ENCODE data around the gene ACBD4.

Gene ACBD4

GRCh38 chr17:45149669-45150664, 14.5 kb downstream of the ACBD4 start:
- DNase-seq (ENCODE audit: low read depth) = peak; percentile 61
- peak overlapping the region; percentile 99 for H3K4me3 ChIP-seq (ENCODE audit: low read length)
- TF ChIP-seq CTCF (conservative IDR thresholded peaks at IDR 0.05; ENCODE audit: low read length) = no peak

- no peak for TF ChIP-seq CTCF (conservative IDR thresholded peaks at IDR 0.05; ENCODE audit: low read length)
- peak overlapping the region; percentile 99 for H3K4me3 ChIP-seq (ENCODE audit: low read length)
- DNase-seq (ENCODE audit: low read depth) = no peak
These were observed 15.7 kb downstream of the ACBD4 start for GRCh38 chr17:45150911-45151809.

- TF ChIP-seq CTCF (conservative IDR thresholded peaks at IDR 0.05; ENCODE audit: low read length) = no peak
- no peak overlapping the region for H3K4me3 ChIP-seq (ENCODE audit: low read length)
- DNase-seq (ENCODE audit: low read depth) = no peak
These were observed 19.5 kb downstream of the ACBD4 start for GRCh38 chr17:45155029-45155428.

- no peak overlapping the region for H3K4me3 ChIP-seq (ENCODE audit: low read length)
- DNase-seq (ENCODE audit: low read depth) = no peak
- no peak for TF ChIP-seq CTCF (conservative IDR thresholded peaks at IDR 0.05; ENCODE audit: low read length)
These were observed 20.0 kb downstream of the ACBD4 start for GRCh38 chr17:45155483-45155882.

GRCh38 chr17:45156242-45156641, 20.8 kb downstream of the ACBD4 start:
- H3K4me3 ChIP-seq (ENCODE audit: low read length) = no peak overlapping the region
- no peak for TF ChIP-seq CTCF (conservative IDR thresholded peaks at IDR 0.05; ENCODE audit: low read length)
- DNase-seq (ENCODE audit: low read depth) = no peak

GRCh38 chr17:45160447-45161287, 25.2 kb downstream of the ACBD4 start:
- H3K4me3 ChIP-seq (ENCODE audit: low read length) = peak overlapping the region; percentile 95
- TF ChIP-seq CTCF (conservative IDR thresholded peaks at IDR 0.05; ENCODE audit: low read length) = peak; percentile 22; the same call in 1 of the 2 replicates
- peak; percentile 75 for DNase-seq (ENCODE audit: low read depth)

All from AG10803 (cell line).